Measurements from ENCODE around the gene NOPCHAP1. TPM values are rescaled to one million over a fixed set of nuclear protein-coding genes. Genes with fewer than 3 reads are reported as not detected.

NOPCHAP1 gene
- polyA plus RNA-seq, 1 donor (not counting 4 experiments of a cell fraction or from before 2014, with no cell fraction given): 16.7 TPM

- DNase-seq (ENCODE audit: low read depth, low spot score) (no peak), FAIRE-seq (no peak)
- TF ChIP-seq, protein P1, sequence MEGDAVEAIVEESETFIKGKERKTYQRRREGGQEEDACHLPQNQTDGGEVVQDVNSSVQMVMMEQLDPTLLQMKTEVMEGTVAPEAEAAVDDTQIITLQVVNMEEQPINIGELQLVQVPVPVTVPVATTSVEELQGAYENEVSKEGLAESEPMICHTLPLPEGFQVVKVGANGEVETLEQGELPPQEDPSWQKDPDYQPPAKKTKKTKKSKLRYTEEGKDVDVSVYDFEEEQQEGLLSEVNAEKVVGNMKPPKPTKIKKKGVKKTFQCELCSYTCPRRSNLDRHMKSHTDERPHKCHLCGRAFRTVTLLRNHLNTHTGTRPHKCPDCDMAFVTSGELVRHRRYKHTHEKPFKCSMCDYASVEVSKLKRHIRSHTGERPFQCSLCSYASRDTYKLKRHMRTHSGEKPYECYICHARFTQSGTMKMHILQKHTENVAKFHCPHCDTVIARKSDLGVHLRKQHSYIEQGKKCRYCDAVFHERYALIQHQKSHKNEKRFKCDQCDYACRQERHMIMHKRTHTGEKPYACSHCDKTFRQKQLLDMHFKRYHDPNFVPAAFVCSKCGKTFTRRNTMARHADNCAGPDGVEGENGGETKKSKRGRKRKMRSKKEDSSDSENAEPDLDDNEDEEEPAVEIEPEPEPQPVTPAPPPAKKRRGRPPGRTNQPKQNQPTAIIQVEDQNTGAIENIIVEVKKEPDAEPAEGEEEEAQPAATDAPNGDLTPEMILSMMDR (optimal IDR thresholded peaks at IDR 0.05 in 1 of 3, IDR thresholded peaks at IDR 0.05 in 1 of 3, conservative IDR thresholded peaks at IDR 0.05 in 1 of 3; ENCODE audit: extremely low read depth in 1 of 3, insufficient read depth in 2 of 3, low read length in 3 of 3): no peak
- TF ChIP-seq EZH2 (IDR thresholded peaks at IDR 0.05; ENCODE audit: low read length): no peak
- no peak overlapping the region for H3K27ac ChIP-seq (ENCODE audit: control insufficient read depth, insufficient read depth, low read length)
- no peaks in the 10 kb centered on the region for H3K27me3 ChIP-seq (ENCODE audit: control insufficient read depth, extremely low read depth, insufficient read depth, low read length)
- peak overlapping the region in 1 of 3 experiments; percentile 73 for H3K4me3 ChIP-seq (ENCODE audit: control insufficient read depth in 2 of 3, extremely low read depth in 1 of 3, insufficient read depth in 2 of 3, low read depth in 1 of 3, low read length in 3 of 3)
- peak overlapping the region; percentile 63 for H3K4me2 ChIP-seq (ENCODE audit: control insufficient read depth, extremely low read depth, insufficient read depth, low read depth, low read length)
- dilution Hi-C loops (cut with MboI; ENCODE audit: extremely low pct_ligation_motif_present, low sequenced_read_pairs): no loop called here
- H3K9ac ChIP-seq (ENCODE audit: control insufficient read depth, extremely low read depth, insufficient read depth, low read length): peak overlapping the region; percentile 74
- H3K9me1 ChIP-seq (ENCODE audit: control insufficient read depth, extremely low read depth, insufficient read depth, low read length): no peaks in the 10 kb centered on the region
- no peaks in the 10 kb centered on the region for H3K9me3 ChIP-seq (ENCODE audit: control insufficient read depth, low read depth, low read length)
- H3K36me3 ChIP-seq (ENCODE audit: control insufficient read depth in 2 of 2, extremely low read depth in 1 of 2, insufficient read depth in 2 of 2, low read length in 2 of 2): no peaks in the 10 kb centered on the region
- H3K79me2 ChIP-seq (ENCODE audit: control insufficient read depth, insufficient read depth, low read length): no peaks in the 10 kb centered on the region
- H2AFZ ChIP-seq (ENCODE audit: control insufficient read depth, low read length): peak overlapping the region; percentile 30
- peaks cover 16% of the 10 kb centered on the region for H3K4me1 ChIP-seq (ENCODE audit: control insufficient read depth, extremely low read depth, insufficient read depth, low read length)
- H4K20me1 ChIP-seq (ENCODE audit: control insufficient read depth, extremely low read depth, insufficient read depth, low read length): no peaks in the 10 kb centered on the region
Measured at GRCh38 chr12:104959335-104959841, 26.7 kb upstream of the NOPCHAP1 start.

GRCh38 chr12:104960464-104960863 lies 25.7 kb upstream of the NOPCHAP1 start:
- Histone ChIP-seq H4K20me1 (ENCODE audit: control insufficient read depth, extremely low read depth, insufficient read depth, low read length) (no peaks in the 10 kb centered on the region), H3K4me3 (ENCODE audit: control insufficient read depth in 2 of 3, extremely low read depth in 1 of 3, insufficient read depth in 2 of 3, low read depth in 1 of 3, low read length in 3 of 3) (no peak overlapping the region), H3K27ac (ENCODE audit: control insufficient read depth, insufficient read depth, low read length) (no peak overlapping the region), H3K27me3 (ENCODE audit: control insufficient read depth, extremely low read depth, insufficient read depth, low read length) (no peaks in the 10 kb centered on the region), H3K9ac (ENCODE audit: control insufficient read depth, extremely low read depth, insufficient read depth, low read length) (no peak overlapping the region), H3K9me1 (ENCODE audit: control insufficient read depth, extremely low read depth, insufficient read depth, low read length) (no peaks in the 10 kb centered on the region), H3K36me3 (ENCODE audit: control insufficient read depth in 2 of 2, extremely low read depth in 1 of 2, insufficient read depth in 2 of 2, low read length in 2 of 2) (no peaks in the 10 kb centered on the region), H2AFZ (ENCODE audit: control insufficient read depth, low read length) (no peak overlapping the region), H3K9me3 (ENCODE audit: control insufficient read depth, low read depth, low read length) (no peaks in the 10 kb centered on the region), H3K4me1 (ENCODE audit: control insufficient read depth, extremely low read depth, insufficient read depth, low read length) (peaks cover 16% of the 10 kb centered on the region), H3K4me2 (ENCODE audit: control insufficient read depth, extremely low read depth, insufficient read depth, low read depth, low read length) (no peak overlapping the region), H3K79me2 (ENCODE audit: control insufficient read depth, insufficient read depth, low read length) (no peaks in the 10 kb centered on the region)
- DNase-seq (ENCODE audit: low read depth, low spot score) (no peak), FAIRE-seq (no peak)
- no peak for TF ChIP-seq EZH2 (IDR thresholded peaks at IDR 0.05; ENCODE audit: low read length)
- TF ChIP-seq, protein P1 (optimal IDR thresholded peaks at IDR 0.05 in 1 of 3, IDR thresholded peaks at IDR 0.05 in 1 of 3, conservative IDR thresholded peaks at IDR 0.05 in 1 of 3; ENCODE audit: extremely low read depth in 1 of 3, insufficient read depth in 2 of 3, low read length in 3 of 3): no peak
- dilution Hi-C loops (cut with MboI; ENCODE audit: extremely low pct_ligation_motif_present, low sequenced_read_pairs): no loop called here

All from keratinocyte (primary cell).